GM12864 (cell line): ENCODE results near the gene ISG20L2.

Source experiments
- DNase-seq: peaks from one replicate; pipeline ENCODE4 v3.0.0-alpha.2; 2011; ENCODE audit warnings: low read depth
- H3K4me3 ChIP-seq: 2 replicates; pipeline ENCODE4 v1.5.1; 2011; ENCODE audit warnings: mild to moderate bottlenecking, low read depth, low read length, control low read depth
- CTCF ChIP-seq: IDR thresholded peaks from 2 replicates; pipeline ENCODE4 v1.5.1; 2011; ENCODE audit warnings: low read depth, mild to moderate bottlenecking, moderate library complexity, low read length, control low read depth, inconsistent platforms; ENCODE audit errors: missing control alignments

ISG20L2 gene

GRCh38 chr1:156697481-156697880, 31.1 kb downstream of the ISG20L2 start:
- no peak for DNase-seq

GRCh38 chr1:156696755-156697154, 31.8 kb downstream of the ISG20L2 start:
- DNase-seq = no peak
- no peak for TF ChIP-seq CTCF
- no peak overlapping the region for H3K4me3 ChIP-seq

More at GRCh38 chr1:156697481-156697880, 31.1 kb downstream of the ISG20L2 start:
- TF ChIP-seq CTCF = no peak
- H3K4me3 ChIP-seq = no peak overlapping the region

- H3K4me3 ChIP-seq = no peak overlapping the region
- DNase-seq = no peak
- TF ChIP-seq CTCF = no peak
Observed at GRCh38 chr1:156694690-156694962, 33.9 kb downstream of the ISG20L2 start.

GRCh38 chr1:156693848-156694689, 34.5 kb downstream of the ISG20L2 start:
- TF ChIP-seq CTCF = no peak
- no peak for DNase-seq
- H3K4me3 ChIP-seq = no peak overlapping the region

GRCh38 chr1:156692925-156693847, 35.4 kb downstream of the ISG20L2 start:
- no peak for DNase-seq
- no peak for TF ChIP-seq CTCF
- H3K4me3 ChIP-seq = no peak overlapping the region

GRCh38 chr1:156692441-156692924, 36.1 kb downstream of the ISG20L2 start:
- DNase-seq = no peak
- no peak overlapping the region for H3K4me3 ChIP-seq
- no peak for TF ChIP-seq CTCF
